GM18498 (cell line): ENCODE data around the gene NAA11.
"Not testable (repeated sequence)": the region's sequence is repeated elsewhere in the genome, so short reads cannot be mapped to it uniquely, and the experiment has no call there.

Experiments used
- ATAC-seq: cut with Tn5 transposase; IDR thresholded peaks from one replicate; pipeline ENCODE4 v1.9.1; 2021; ENCODE audit warnings: mild to moderate bottlenecking, moderate library complexity; ENCODE audit not compliant: unreplicated experiment

Gene NAA11

GRCh38 chr4:79308971-79309370 lies 16.9 kb downstream of the NAA11 start:
- ATAC-seq, result no peak

GRCh38 chr4:79308137-79308536 lies 17.7 kb downstream of the NAA11 start:
- ATAC-seq, result no peak

GRCh38 chr4:79306795-79307194 lies 19.1 kb downstream of the NAA11 start:
- ATAC-seq, result no peak

- ATAC-seq, result no peak
These were observed 25.6 kb downstream of the NAA11 start for GRCh38 chr4:79300280-79300679.

GRCh38 chr4:79298484-79298883 lies 27.4 kb downstream of the NAA11 start:
- no peak for ATAC-seq

GRCh38 chr4:79298027-79298426 lies 27.8 kb downstream of the NAA11 start:
- ATAC-seq, result no peak

GRCh38 chr4:79297479-79297878 lies 28.4 kb downstream of the NAA11 start:
- ATAC-seq, result no peak

GRCh38 chr4:79296768-79297428 lies 29.0 kb downstream of the NAA11 start:
- no peak for ATAC-seq

GRCh38 chr4:79295086-79295485 lies 30.8 kb downstream of the NAA11 start:
- ATAC-seq, result no peak

- no peak for ATAC-seq
These were observed 31.8 kb downstream of the NAA11 start for GRCh38 chr4:79294064-79294463.

GRCh38 chr4:79292008-79292407 lies 33.9 kb downstream of the NAA11 start:
- no peak for ATAC-seq

- ATAC-seq, result no peak
These were observed 35.5 kb downstream of the NAA11 start for GRCh38 chr4:79290376-79290775.

- ATAC-seq, result no peak
These were observed 37.7 kb downstream of the NAA11 start for GRCh38 chr4:79288185-79288584.

GRCh38 chr4:79287718-79288117 lies 38.1 kb downstream of the NAA11 start:
- no peak for ATAC-seq

GRCh38 chr4:79287076-79287475 lies 38.8 kb downstream of the NAA11 start:
- ATAC-seq, result no peak

- peak; percentile 58 for ATAC-seq
These were observed 44.1 kb downstream of the NAA11 start for GRCh38 chr4:79281566-79282359.

GRCh38 chr4:79277467-79277866 lies 48.4 kb downstream of the NAA11 start:
- ATAC-seq, result not testable (repeated sequence)

GRCh38 chr4:79273915-79274314 lies 51.9 kb downstream of the NAA11 start:
- ATAC-seq, result no peak

- no peak for ATAC-seq
These were observed 53.1 kb downstream of the NAA11 start for GRCh38 chr4:79272761-79273160.

- ATAC-seq, result no peak
These were observed 53.7 kb downstream of the NAA11 start for GRCh38 chr4:79272126-79272525.

- ATAC-seq, result no peak
These were observed 58.2 kb downstream of the NAA11 start for GRCh38 chr4:79267671-79268070.
